Activated T-cell treated with anti-CD3 and anti-CD28 coated beads for 1 hour (primary cell): ENCODE measurements around the gene MYH9.
A peak's percentile ranks its signal among the peaks of the same experiment; 100 is the strongest.
"Not testable (repeated sequence)": the region's sequence is repeated elsewhere in the genome, so short reads cannot be mapped to it uniquely, and the experiment has no call there.

Experiments used
- DNase-seq: peaks from one replicate; pipeline ENCODE4 v3.0.0-alpha.2; 2020; ENCODE audit warnings: low read depth

The MYH9 gene

DNA sequence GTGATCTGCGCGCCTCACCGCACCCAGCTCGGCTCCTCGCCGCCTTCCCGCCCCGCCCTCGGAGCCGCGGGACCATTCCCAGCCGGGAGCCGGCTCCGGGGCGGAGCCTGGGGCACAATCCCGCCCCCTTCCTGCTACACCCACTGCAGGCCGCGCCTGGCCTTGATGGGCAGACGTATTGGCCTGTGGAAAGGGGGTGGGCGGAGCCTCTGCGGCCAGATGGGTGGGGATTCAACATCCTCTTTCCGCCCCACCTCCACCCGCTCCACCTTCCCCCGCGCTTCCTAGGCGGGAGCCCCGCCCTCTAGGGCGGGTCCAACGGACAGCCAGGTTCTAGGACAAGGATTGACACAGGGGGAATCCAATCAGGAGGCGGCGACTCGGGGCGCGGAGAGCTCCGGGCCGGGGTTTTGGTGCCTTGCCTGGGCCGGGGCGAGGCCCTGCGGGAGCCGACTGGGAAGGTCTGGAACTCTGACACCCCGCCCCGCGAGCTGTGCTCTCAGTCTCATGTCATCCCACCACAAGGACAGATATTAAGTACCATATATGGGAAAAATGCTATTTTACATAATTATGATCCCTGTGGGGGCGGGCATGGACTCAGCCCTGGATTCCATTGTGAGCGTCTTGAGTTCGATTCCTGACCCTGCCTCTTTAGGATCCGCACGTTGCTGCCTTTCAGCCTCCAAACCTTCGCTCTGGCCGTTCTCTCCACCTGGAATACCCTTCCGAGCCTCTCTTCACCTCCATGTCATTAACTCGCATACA is at the start of gene MYH9:
Gene MYH9, minus strand, starts transcription at position 9 of the 768 bp plus-strand sequence. CDS start 38,731 bp downstream, outside the sequence.
- peak; percentile 97 for DNase-seq

DNA sequence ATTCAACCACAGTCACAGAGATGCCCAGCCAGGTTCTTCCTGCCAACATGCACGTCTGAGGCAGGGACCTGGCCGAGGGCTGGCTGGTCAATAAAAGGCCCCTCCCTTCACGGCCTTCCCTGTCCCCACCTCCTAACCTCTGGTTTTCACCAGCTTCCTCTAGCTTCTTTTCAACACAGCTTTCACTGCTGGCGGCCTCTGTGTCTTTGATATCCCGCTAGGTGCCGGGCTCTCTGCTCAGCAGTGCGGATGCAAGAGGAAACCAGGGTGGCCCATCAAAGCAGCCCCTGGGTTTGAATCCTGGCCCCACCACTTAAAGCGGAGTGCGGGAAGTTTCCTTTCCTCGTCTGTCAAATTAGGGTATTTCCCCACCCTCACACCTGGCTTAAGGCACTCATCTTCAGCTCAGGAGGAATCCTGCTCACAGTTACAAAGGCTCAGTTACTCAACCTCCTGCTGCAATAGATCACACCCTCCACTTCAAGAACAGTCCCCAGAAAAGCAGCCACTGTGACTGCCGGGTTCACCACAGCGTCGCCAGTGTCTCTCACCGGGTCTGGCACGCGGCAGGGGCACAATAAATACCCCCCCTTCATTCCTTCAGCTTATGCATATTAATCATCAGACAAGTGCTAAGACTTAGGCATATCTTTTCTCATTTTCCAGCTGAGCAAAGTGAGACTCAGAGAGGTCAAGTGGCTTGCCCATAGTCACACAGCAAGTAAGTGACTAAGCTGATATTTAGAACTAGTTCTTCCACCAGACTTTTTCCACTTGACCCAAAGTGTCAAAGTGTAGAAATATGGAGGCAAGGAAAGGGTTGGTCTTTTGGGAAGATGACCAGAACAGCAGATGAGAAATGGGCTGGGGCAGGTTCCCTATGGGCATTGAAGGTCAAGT is 48.0 kb upstream of the MYH9 start:
- DNase-seq, result peak; percentile 31

- no peak for DNase-seq
These were observed 45.8 kb upstream of the MYH9 start for GRCh38 chr22:36433318-36434231.

DNA sequence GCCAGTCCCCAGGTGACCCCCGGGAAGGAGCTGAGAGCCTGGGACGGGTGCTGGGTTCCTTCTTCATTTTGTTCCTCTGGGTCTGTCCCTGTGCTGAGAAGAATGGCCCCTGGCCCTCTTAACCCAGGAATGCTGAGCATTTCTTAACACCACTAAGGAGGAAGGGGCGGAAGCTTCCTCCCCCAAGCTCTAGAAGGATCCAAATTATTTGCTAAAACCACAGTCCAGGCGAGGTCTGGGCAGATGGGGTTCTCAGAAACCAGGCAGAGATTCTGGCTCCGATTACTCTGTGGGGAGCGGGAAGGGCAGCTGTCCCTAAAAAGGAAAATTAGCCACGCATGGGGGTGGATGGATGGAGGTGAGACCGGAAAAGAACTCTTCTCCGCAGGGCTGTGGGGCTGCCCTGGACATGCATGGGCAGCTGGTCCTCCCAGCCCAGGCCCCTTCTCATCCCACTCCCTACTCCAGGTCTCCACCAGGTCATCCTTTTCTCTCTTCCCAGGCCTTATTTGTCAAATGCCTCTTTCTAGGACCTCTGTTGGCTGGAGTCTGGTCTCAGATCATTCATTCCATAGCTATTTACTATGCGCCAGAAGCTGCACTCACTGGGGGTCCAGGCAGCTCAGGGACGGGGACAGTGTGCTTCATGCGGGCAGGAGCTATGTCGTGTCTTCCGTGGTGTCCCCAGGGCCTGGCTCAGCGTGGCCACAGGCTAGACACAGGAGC is 45.0 kb upstream of the MYH9 start:
- DNase-seq, result no peak

GRCh38 chr22:36431977-36432376 is 44.2 kb upstream of the MYH9 start:
- DNase-seq, result no peak

DNA sequence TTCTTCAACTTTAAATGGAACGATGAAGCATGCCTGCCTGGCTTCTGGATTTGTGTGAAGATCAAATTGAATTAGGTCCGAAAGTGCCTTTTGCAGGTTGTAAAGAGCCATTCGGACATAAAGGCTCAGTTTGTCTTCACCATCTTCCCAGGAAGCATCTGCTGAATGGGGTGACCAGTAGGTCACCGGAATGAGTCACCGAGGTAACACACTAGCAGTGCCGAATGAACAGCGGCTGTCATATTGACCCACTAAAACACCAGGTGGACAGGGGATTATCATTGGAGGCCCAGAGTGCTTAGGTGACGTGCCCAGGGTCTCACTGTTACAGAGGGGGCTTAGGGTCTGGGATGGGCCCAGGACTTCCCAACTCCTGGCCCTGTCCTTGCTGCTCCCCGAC is 43.1 kb upstream of the MYH9 start:
- no peak for DNase-seq

DNA sequence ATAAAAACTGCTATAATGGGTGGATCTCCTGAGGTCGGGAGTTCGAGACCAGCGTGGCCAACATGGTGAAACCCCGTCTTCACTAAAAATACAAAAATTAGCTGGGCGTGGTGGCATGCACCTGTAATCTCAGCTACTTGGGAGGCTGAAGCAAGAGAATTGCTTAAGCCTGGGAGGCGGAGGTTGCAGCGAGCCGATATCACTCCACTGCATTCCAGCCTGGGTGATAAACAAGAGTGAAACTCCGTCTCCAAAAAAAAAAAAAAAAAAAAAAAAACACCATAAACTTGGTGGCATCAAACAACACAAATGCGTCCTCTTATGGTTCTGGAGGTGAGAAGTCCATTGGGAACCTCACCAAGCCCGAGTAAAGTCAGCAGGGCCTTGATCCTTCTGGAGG is 40.2 kb upstream of the MYH9 start:
- DNase-seq, result not testable (repeated sequence)

DNA sequence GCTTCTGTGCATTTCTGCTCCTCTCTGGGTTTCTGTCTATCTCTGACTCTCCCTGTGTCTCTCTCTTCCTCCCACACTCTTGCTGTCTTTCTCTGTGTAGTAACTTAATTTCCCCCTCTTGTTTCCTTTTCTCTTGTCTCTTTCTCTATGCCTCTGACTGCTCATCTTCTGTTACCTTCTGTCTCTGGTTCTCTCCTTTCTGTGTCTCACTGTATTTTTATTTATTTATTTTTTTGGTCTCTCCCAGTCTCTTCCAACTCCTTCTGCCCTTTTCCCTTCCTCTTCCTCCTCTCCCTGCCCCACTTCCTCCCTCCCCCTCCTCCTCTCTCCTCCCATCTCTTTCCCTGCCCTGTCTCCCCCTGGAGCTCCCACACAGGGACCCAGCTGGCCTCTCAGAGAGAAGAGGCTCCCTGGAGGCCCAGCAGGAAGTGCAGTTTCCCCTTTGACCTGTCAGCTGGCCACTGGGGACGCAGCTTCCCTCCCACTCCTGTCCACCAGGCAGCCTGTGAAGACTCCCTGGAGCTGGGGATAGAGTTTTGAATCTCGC is 38.3 kb upstream of the MYH9 start:
- DNase-seq, result no peak

GRCh38 chr22:36424901-36425579 is 37.3 kb upstream of the MYH9 start:
- DNase-seq, result no peak

GRCh38 chr22:36424466-36424865 is 36.7 kb upstream of the MYH9 start:
- not testable (repeated sequence) for DNase-seq

GRCh38 chr22:36423461-36424404 is 36.0 kb upstream of the MYH9 start:
- DNase-seq, result no peak

DNA sequence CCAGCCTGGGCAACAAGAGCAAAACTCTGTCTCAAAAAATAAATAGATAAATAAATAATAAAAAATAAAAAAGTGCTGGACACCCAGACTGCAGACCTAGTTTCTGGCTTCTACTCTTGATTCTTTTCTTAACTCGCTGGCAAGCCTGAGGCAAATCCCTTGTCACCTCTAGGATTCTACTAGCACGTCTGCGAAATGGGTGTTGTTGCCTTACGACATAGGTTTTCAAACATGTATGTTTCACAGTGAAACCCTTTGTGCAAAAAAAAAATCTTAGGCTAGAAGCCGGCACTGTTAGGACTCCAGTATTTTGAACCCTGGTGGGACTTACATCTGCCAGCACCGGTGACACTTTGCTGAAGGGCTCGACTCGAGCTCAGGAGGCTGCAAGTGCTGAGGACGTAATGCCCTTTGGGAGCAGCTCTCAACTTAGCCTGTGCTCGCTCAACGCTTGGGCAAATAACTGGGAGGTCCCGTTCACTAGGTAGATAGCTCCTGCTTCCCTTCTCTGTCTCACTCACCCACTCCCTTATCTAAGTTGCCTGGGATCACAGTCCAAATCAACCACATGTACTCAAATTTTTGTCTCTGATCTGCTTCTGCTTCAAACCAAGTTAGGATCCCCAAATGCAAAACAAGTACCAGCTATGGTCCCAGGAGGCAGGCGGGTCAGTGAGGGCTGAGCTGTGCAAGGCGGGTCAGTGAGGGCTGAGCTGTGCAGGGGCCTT is 34.7 kb upstream of the MYH9 start:
- DNase-seq, result no peak

GRCh38 chr22:36419912-36420882 is 32.4 kb upstream of the MYH9 start:
- no peak for DNase-seq

DNA sequence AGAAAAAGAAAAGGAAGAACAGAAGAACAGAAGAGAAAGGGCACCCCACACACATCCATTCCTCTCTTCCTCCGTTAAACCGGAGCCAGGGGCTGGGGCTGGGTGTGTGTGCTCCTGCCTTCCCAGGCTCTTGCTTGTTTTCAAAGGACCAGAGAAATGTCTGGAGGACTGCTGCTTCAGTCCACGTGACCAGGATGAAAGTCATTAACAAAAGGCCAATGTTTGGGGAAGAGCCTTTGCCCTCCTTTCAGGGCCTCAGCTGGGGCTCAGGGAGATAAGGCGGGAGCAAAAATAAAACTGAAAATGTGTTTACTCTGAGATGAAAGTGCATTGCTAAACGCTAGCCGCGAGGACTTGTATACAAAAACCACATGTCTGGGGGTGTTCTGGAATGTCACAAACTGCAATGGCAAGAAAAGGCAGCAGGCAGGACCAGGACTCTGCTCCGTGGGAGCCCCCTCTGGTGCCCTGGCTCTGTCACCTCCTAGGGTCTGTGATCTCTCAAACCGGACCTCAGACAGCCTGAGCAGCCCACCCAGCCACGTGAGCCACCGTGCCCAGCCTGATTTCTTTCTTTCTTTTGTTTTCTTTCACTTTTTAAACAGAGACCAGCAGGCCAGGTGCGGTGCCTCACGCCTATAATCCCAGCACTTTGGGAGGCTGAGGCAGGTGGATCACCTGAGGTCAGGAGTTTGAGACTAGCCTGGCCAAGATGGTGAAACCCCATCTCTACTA is 31.6 kb upstream of the MYH9 start:
- DNase-seq, result no peak

GRCh38 chr22:36417281-36417686 is 29.5 kb upstream of the MYH9 start:
- DNase-seq, result no peak

GRCh38 chr22:36415415-36416168 is 27.8 kb upstream of the MYH9 start:
- DNase-seq, result no peak
